ENCODE measurements around the gene TTC9.

TTC9 gene

DNA sequence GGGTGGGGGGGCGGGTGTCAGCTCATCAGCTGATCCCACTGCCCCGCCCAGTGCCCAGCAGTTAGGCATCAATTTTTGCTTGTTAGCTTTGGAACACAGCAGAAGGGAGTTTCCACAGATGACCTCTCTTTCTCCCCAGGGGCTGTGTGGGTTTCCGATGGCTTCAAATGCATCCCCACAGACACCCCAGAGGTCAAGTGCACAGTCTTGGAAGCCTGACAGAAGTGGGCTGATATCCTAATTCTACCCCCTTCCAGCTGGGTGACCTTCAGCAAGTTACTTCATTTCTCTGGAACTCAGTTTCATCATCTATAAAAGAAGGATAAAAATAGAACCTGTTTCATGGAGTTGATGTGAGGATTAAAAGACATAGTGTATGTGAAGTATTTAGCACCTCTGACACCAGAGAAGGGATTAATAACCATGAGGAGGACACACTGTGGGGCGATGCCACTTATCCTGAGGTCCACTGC is 22.0 kb downstream of the TTC9 start:
- Histone ChIP-seq H3K9ac (ENCODE audit: low read depth, low read length) (no peak overlapping the region), H3K4me1 (ENCODE audit: control insufficient read depth, insufficient read depth, low read length) (peaks cover 17% of the 10 kb centered on the region), H3K27me3 (ENCODE audit: control insufficient read depth, insufficient read depth, low read length) (no peaks in the 10 kb centered on the region), H3K9me3 (replicated peaks; ENCODE audit: low read length) (no peaks in the 10 kb centered on the region), H3K36me3 (ENCODE audit: insufficient read depth, low read length) (no peaks in the 10 kb centered on the region), H3K4me3 (ENCODE audit: low read length) (no peak overlapping the region), H3K4me2 (ENCODE audit: low read length) (no peak overlapping the region)

DNA sequence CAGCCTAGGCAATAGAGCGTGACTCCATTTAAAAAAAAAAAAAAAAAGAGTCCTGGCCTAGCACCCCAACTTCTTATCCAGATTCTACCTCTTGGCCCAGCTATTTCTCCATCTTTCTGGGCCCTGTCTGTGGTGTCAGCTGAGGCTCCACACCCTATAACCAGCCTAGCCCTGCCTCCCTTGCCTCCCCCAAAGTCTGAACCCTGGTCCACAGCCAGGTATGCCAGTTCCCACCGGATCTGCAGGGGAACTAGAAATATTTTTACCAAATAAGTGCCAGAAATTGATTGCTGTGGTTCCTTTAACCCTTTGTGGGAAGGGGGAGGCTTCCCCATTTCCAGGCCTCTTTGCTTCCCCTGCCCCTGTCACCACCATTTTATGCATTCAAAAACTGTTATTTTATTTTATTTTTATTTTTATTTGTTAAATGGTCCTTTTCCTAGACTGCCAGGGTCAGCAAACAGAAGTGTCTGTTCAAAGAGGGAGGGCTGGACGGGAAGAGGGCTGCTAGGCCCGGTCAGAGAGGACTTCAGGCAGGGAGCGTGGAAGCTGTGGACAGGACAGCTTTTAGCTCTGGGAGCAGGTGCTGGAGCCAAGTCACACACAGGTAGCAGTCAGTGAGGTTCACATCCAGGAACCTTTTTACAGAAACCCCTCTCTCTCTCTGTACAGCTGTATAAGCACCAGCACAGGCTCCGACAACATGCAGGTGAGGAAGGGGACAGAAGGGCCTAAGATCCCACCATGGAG is 23.2 kb downstream of the TTC9 start:
- Histone ChIP-seq H3K4me2 (ENCODE audit: low read length) (no peak overlapping the region), H3K4me1 (ENCODE audit: control insufficient read depth, insufficient read depth, low read length) (peaks cover 17% of the 10 kb centered on the region), H3K9me3 (replicated peaks; ENCODE audit: low read length) (no peaks in the 10 kb centered on the region), H3K27me3 (ENCODE audit: control insufficient read depth, insufficient read depth, low read length) (no peaks in the 10 kb centered on the region), H3K9ac (ENCODE audit: low read depth, low read length) (no peak overlapping the region), H3K36me3 (ENCODE audit: insufficient read depth, low read length) (no peaks in the 10 kb centered on the region), H3K4me3 (ENCODE audit: low read length) (no peak overlapping the region)

GRCh38 chr14:70665448-70666360 is 24.0 kb downstream of the TTC9 start:
- H3K9ac ChIP-seq (ENCODE audit: low read depth, low read length) = no peak overlapping the region
- no peak overlapping the region for H3K4me3 ChIP-seq (ENCODE audit: low read length)
- H3K4me2 ChIP-seq (ENCODE audit: low read length) = peak overlapping the region; percentile 60
- no peaks in the 10 kb centered on the region for H3K27me3 ChIP-seq (ENCODE audit: control insufficient read depth, insufficient read depth, low read length)
- peaks cover 20% of the 10 kb centered on the region for H3K4me1 ChIP-seq (ENCODE audit: control insufficient read depth, insufficient read depth, low read length)
- no peaks in the 10 kb centered on the region for H3K9me3 ChIP-seq (replicated peaks; ENCODE audit: low read length)
- no peaks in the 10 kb centered on the region for H3K36me3 ChIP-seq (ENCODE audit: insufficient read depth, low read length)

DNA sequence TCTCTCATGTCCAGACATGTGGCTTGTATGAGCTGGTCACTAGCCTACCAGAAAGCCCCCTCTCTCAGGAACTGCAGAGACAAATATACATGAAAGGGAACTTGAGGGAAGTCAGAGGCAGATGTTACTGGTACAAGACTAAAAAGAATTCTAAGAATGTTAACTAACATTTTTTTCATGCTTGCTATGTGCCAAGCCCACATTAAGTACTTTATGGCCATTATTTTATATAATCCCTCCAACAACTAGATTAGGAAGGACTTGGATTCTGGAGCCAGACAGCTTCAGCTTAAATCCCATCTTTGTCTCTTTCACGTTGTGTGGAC is 24.6 kb downstream of the TTC9 start:
- Histone ChIP-seq H3K9ac (ENCODE audit: low read depth, low read length) (no peak overlapping the region), H3K4me3 (ENCODE audit: low read length) (no peak overlapping the region), H3K4me2 (ENCODE audit: low read length) (peak overlapping the region; percentile 60), H3K9me3 (replicated peaks; ENCODE audit: low read length) (no peaks in the 10 kb centered on the region), H3K27me3 (ENCODE audit: control insufficient read depth, insufficient read depth, low read length) (no peaks in the 10 kb centered on the region), H3K36me3 (ENCODE audit: insufficient read depth, low read length) (no peaks in the 10 kb centered on the region), H3K4me1 (ENCODE audit: control insufficient read depth, insufficient read depth, low read length) (peaks cover 26% of the 10 kb centered on the region)

GRCh38 chr14:70670992-70671651 is 29.4 kb downstream of the TTC9 start:
- H3K27me3 ChIP-seq (ENCODE audit: control insufficient read depth, insufficient read depth, low read length) = no peaks in the 10 kb centered on the region
- peak overlapping the region; percentile 50 for H3K4me2 ChIP-seq (ENCODE audit: low read length)
- peaks cover 11% of the 10 kb centered on the region for H3K4me1 ChIP-seq (ENCODE audit: control insufficient read depth, insufficient read depth, low read length)
- H3K9ac ChIP-seq (ENCODE audit: low read depth, low read length) = no peak overlapping the region
- H3K4me3 ChIP-seq (ENCODE audit: low read length) = peak overlapping the region; percentile 11
- no peaks in the 10 kb centered on the region for H3K9me3 ChIP-seq (replicated peaks; ENCODE audit: low read length)
- H3K36me3 ChIP-seq (ENCODE audit: insufficient read depth, low read length) = no peaks in the 10 kb centered on the region

DNA sequence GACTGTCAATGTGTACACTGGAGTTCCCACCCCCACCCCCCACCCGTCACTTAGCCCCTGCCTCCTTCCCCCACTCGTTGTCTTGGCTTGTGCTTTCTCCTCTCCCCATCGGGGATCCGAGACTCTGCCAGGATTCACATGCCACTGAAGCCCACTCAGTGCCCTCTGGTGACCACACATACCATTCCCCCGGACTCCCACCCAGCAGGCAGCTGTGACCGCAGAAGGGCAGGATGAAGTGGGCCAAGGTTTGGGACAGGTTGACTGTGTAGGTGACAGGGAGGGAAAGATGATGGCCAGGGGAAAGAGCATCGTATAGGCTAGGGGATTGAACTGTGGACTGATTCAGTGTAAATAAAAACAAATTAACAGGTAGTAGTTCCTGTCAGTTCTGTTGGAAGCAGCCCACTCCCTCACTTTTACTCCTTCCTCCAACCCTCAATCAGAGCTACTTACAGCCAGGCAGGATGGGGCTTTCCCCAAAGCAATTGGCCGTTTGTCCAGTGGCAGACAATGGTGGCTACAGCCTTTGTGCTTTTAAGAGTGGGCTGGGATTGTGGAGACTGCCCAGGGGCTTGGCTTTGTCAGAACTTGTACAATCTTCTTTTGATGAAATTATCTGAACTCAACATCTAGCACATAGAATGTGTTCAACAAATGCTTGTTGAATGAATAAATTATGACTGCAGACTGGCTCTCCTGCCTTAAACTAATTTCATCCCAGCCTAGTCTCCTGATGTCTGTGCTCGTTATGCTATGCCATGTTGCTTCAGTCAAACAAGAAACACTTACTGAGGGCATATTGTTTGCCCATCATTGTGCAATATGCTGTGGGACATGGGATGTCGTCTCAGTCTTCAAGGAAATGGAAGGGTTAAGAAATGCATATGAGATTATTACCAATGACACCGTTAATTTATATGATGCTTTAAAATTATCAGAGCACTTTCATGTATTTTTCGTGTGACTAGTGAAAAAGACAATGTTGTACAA is 30.2 kb downstream of the TTC9 start:
- Histone ChIP-seq H3K9ac (ENCODE audit: low read depth, low read length) (no peak overlapping the region), H3K36me3 (ENCODE audit: insufficient read depth, low read length) (no peaks in the 10 kb centered on the region), H3K4me1 (ENCODE audit: control insufficient read depth, insufficient read depth, low read length) (peaks cover 9% of the 10 kb centered on the region), H3K4me2 (ENCODE audit: low read length) (no peak overlapping the region), H3K9me3 (replicated peaks; ENCODE audit: low read length) (no peaks in the 10 kb centered on the region), H3K27me3 (ENCODE audit: control insufficient read depth, insufficient read depth, low read length) (no peaks in the 10 kb centered on the region), H3K4me3 (ENCODE audit: low read length) (no peak overlapping the region)

- H3K4me2 ChIP-seq (ENCODE audit: low read length) = no peak overlapping the region
- no peak overlapping the region for H3K9ac ChIP-seq (ENCODE audit: low read depth, low read length)
- H3K4me3 ChIP-seq (ENCODE audit: low read length) = no peak overlapping the region
- no peaks in the 10 kb centered on the region for H3K4me1 ChIP-seq (ENCODE audit: control insufficient read depth, insufficient read depth, low read length)
- no peaks in the 10 kb centered on the region for H3K27me3 ChIP-seq (ENCODE audit: control insufficient read depth, insufficient read depth, low read length)
- no peaks in the 10 kb centered on the region for H3K9me3 ChIP-seq (replicated peaks; ENCODE audit: low read length)
- no peaks in the 10 kb centered on the region for H3K36me3 ChIP-seq (ENCODE audit: insufficient read depth, low read length)
These were observed 35.6 kb downstream of the TTC9 start for GRCh38 chr14:70677341-70677740.

- Histone ChIP-seq H3K4me2 (ENCODE audit: low read length) (no peak overlapping the region), H3K36me3 (ENCODE audit: insufficient read depth, low read length) (no peaks in the 10 kb centered on the region), H3K9ac (ENCODE audit: low read depth, low read length) (no peak overlapping the region)
These were observed 39.0 kb downstream of the TTC9 start for GRCh38 chr14:70680748-70681147.

DNA sequence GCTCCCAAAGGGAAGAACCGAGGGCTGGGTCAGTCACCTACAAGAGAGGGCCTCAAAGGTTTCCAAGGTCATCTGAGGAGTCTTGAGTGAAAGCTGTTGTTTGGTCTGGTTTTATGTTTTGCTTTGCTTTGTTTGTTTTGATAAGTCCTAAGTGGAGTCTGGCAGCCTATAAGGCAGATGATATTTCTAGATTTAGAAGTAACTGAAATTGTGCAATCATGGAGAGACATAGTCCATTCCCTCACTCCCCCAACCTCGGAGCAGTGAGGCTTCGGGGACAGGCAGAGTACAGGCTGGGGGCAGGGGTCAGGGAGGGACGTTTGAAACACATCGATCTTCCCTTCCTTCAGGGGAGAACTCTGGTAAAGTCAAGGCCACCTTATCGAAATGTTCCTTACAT is 42.3 kb downstream of the TTC9 start:
- Histone ChIP-seq H3K4me3 (ENCODE audit: low read length) (no peak overlapping the region), H3K4me1 (ENCODE audit: control insufficient read depth, insufficient read depth, low read length) (no peaks in the 10 kb centered on the region), H3K9ac (ENCODE audit: low read depth, low read length) (no peak overlapping the region), H3K9me3 (replicated peaks; ENCODE audit: low read length) (no peaks in the 10 kb centered on the region), H3K4me2 (ENCODE audit: low read length) (no peak overlapping the region), H3K27me3 (ENCODE audit: control insufficient read depth, insufficient read depth, low read length) (peaks cover 5% of the 10 kb centered on the region), H3K36me3 (ENCODE audit: insufficient read depth, low read length) (no peaks in the 10 kb centered on the region)

More at GRCh38 chr14:70680748-70681147, 39.0 kb downstream of the TTC9 start:
- Histone ChIP-seq H3K9me3 (replicated peaks; ENCODE audit: low read length) (no peaks in the 10 kb centered on the region), H3K4me3 (ENCODE audit: low read length) (no peak overlapping the region), H3K4me1 (ENCODE audit: control insufficient read depth, insufficient read depth, low read length) (no peaks in the 10 kb centered on the region), H3K27me3 (ENCODE audit: control insufficient read depth, insufficient read depth, low read length) (no peaks in the 10 kb centered on the region)

DNA sequence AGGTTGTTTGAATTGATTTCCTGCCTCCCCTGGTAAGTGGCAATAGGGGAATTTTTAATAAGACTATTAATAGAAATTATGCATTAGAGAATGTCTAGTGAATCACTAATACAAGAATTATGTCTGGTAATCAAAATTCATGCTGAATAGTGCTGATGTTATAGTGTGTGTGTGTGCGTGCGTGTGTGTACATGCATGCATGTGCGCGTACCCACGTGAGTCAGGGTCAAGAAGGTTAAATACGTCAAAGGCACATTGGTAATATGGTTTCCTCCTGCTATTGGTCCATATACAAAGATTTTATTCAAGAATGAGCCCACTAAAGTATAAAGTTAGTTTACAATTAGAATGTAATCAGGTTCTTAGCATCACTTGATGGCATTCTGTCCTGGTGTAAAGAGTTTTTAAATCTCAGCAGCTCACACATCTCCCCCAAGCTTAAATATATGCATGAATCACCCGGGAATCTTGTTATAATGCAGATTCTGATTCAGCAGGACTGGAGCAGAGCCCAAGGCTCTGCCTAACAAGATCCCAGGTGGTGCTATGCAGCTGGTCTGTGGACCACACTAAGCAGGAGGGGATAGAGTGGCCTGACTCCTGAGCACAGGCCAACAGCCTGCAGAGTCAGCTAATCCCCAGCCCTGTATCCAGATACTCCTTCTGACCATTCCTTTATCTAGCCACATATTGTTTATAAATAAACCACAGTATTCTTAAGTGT is 43.9 kb downstream of the TTC9 start:
- Histone ChIP-seq H3K4me2 (ENCODE audit: low read length) (no peak overlapping the region), H3K4me1 (ENCODE audit: control insufficient read depth, insufficient read depth, low read length) (no peaks in the 10 kb centered on the region), H3K9ac (ENCODE audit: low read depth, low read length) (no peak overlapping the region), H3K36me3 (ENCODE audit: insufficient read depth, low read length) (no peaks in the 10 kb centered on the region), H3K9me3 (replicated peaks; ENCODE audit: low read length) (no peaks in the 10 kb centered on the region), H3K27me3 (ENCODE audit: control insufficient read depth, insufficient read depth, low read length) (peaks cover 7% of the 10 kb centered on the region), H3K4me3 (ENCODE audit: low read length) (no peak overlapping the region)
